Upper lobe of left lung (tissue), 6 donors: ENCODE data around the gene PTPRJ. TPM values are rescaled to one million over a fixed set of nuclear protein-coding genes. Genes with fewer than 3 reads are reported as not detected.

ENCODE experiments used
- ATAC-seq, 2 donors: fragments of 200-7000 bp; cut with Tn5 transposase; one replicate each; pipeline ENCODE4 v1.9.1; 2022; ENCODE audit warnings: mild to moderate bottlenecking in 2 of 2, moderate library complexity in 2 of 2; ENCODE audit not compliant: low FRiP score in 2 of 2
- DNase-seq, 2 donors: peaks; one replicate each; pipeline ENCODE4 v3.0.0-alpha.2; 2019 to 2020
- H3K27ac ChIP-seq, 4 donors: fragments of 200-600 bp; sonication (generic); one replicate each; pipeline ENCODE4 v1.5.1; 2016 to 2019
- H3K27me3 ChIP-seq, 4 donors: fragments of 200-600 bp; sonication (generic); one replicate each; pipeline ENCODE4 v1.5.1; 2017 to 2019
- H3K36me3 ChIP-seq, 4 donors: fragments of 200-600 bp; sonication (generic); one replicate each; pipeline ENCODE4 v1.5.1; 2016 to 2019
- H3K4me1 ChIP-seq, 4 donors: fragments of 200-600 bp; sonication (generic); one replicate each; pipeline ENCODE4 v1.5.1; 2018 to 2019
- H3K4me3 ChIP-seq, 4 donors: fragments of 200-600 bp; sonication (generic); one replicate each; pipeline ENCODE4 v1.5.1; 2017 to 2019; ENCODE audit warnings: mild to moderate bottlenecking in 2 of 4, moderate library complexity in 1 of 4
- H3K9me3 ChIP-seq, 4 donors: fragments of 200-600 bp; sonication (generic); one replicate each; pipeline ENCODE4 v1.5.1; 2018 to 2019
- CTCF ChIP-seq, 6 experiments: fragments of 450-650 bp in 4 of 6; fragments of 200-600 bp in 2 of 6; sonication (generic) in 2 of 6; IDR thresholded peaks; one replicate each; pipeline ENCODE4 v1.5.1; 2016 to 2019; ENCODE audit warnings: antibody characterized with exemption in 6 of 6
- EP300 ChIP-seq, 4 donors: sonication (generic); formaldehyde crosslinking; IDR thresholded peaks; one replicate each; pipeline ENCODE4 v1.5.1; 2017; ENCODE audit warnings: antibody characterized with exemption in 4 of 4, control low read depth in 2 of 4
- POLR2A ChIP-seq, 4 donors: fragments of 450-650 bp; IDR thresholded peaks; one replicate each; pipeline ENCODE4 v1.5.1; 2016 to 2017; ENCODE audit warnings: antibody characterized with exemption in 4 of 4, mild to moderate bottlenecking in 2 of 4
- POLR2AphosphoS5 ChIP-seq, 2 donors: sonication (generic); formaldehyde crosslinking; IDR thresholded peaks; one replicate each; pipeline ENCODE4 v1.5.1; 2017; ENCODE audit warnings: antibody characterized with exemption in 2 of 2
- WGBS, 2 donors: methylation state at CpG; one replicate each; pipeline ENCODE4 v1.1.5; 2017 to 2018; 5-methylcytosine and 5-hydroxymethylcytosine counted together
- total RNA-seq, 6 donors: library from RNA; depleted of rRNA in 4 of 6; stranded (reverse); fragments of >200 nt in 4 of 6; gene quantifications; one replicate each; pipeline versions ENCODE4 v1.1.0 to v1.2.1, GENCODE V29; 2016 to 2021
- donor health status: DM: no; HTN: no; CAD: no; lungs with moderate emphysema.
- donor health status: DM: no; HTN: yes; CAD: no; lungs with severe emphysema.

Gene PTPRJ
- total RNA-seq, 6 donors from 2014 or later, result 17.9 to 50.4 (median 32.9) TPM

DNA sequence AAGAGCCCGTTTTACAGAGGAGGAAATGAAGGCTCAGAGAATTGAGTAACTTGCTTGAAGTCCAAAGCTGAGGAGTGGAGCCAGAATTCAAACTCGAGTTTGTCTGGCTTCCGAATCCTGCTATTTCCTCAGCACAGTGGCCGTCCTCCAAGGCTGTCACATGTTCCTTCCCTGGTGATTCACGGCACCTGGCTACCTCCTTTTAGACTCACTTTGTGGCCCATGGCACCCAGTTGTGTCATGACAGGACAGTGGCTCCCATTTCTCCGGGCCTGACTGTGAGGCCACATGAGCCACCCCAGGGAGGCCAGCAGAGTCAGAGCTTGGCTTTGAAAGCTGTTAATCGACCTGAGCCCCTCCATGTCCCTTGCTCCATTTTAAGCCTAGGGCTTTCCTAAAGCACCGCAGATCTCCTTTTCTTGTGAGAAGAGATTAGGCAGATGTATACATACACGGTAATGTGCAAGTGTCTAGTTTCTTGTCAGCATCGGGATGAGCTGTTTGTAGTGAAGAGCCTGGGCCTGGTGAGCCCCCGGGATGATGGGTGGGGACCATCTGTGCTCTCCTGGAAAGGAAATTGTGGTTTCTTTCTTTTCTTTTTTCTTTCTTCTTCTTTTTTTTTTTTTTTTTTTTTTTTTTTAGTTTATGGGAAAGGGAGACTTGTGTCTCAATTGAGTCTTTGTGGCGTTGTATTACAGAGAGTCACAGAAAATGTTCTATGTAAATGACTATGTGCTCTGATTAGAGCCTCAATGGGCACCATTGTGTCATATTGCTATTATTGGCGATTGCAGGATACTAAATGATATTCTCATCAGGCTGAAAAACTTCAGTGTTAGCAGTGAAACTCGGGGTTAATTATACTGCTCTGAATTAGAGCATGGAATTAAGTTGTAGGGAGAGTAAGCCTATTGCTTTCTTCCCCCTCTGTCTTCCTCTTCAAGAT lies 54.8 kb downstream of the PTPRJ start:
- Histone ChIP-seq H3K27me3 (no peaks in the 10 kb centered on the region), H3K9me3 (no peaks in the 10 kb centered on the region), H3K4me1 (peaks cover 25 to 41% (median 29%) of the 10 kb centered on the region in 4 donors), H3K36me3 (no peaks in the 10 kb centered on the region), H3K27ac (peak overlapping the region; percentile 0 to 66 (median 36)), H3K4me3 (no peak overlapping the region)
- 72 to 79% methylated on average over 14 of the region's 14 CpGs for WGBS, 2 donors
- ATAC-seq (peak in 1 of 2 donors; percentile 33), DNase-seq (peak in 1 of 2 donors; percentile 64)
- TF ChIP-seq EP300 (IDR thresholded peaks at IDR 0.05), result no peak
- no peak for TF ChIP-seq POLR2A (IDR thresholded peaks at IDR 0.05)
- TF ChIP-seq POLR2AphosphoS5 (IDR thresholded peaks at IDR 0.05), result peak in 1 of 2 donors; percentile 10

- Histone ChIP-seq H3K27me3 (no peaks in the 10 kb centered on the region), H3K36me3 (no peaks in the 10 kb centered on the region), H3K27ac (no peak overlapping the region), H3K9me3 (no peaks in the 10 kb centered on the region), H3K4me3 (no peak overlapping the region), H3K4me1 (peaks cover 19 to 33% (median 23%) of the 10 kb centered on the region in 4 donors)
- WGBS, 2 donors, result 79 to 85% methylated on average over 1 of the region's 1 CpG
- ATAC-seq, result no peak
- no peak for TF ChIP-seq EP300 (IDR thresholded peaks at IDR 0.05)
- no peak for DNase-seq
Observed at GRCh38 chr11:48036011-48036410, 55.7 kb downstream of the PTPRJ start.

GRCh38 chr11:48036466-48036865 lies 56.1 kb downstream of the PTPRJ start:
- DNase-seq, result no peak
- no peaks in the 10 kb centered on the region for H3K9me3 ChIP-seq

GRCh38 chr11:48037709-48038468 lies 57.5 kb downstream of the PTPRJ start:
- H3K27me3 ChIP-seq, result no peaks in the 10 kb centered on the region
- TF ChIP-seq EP300 (IDR thresholded peaks at IDR 0.05) (no peak), POLR2AphosphoS5 (IDR thresholded peaks at IDR 0.05) (no peak), POLR2A (IDR thresholded peaks at IDR 0.05) (no peak), CTCF (IDR thresholded peaks at IDR 0.05) (no peak)
- no peaks in the 10 kb centered on the region for H3K9me3 ChIP-seq
- ATAC-seq (no peak), DNase-seq (no peak)
- no peaks in the 10 kb centered on the region for H3K36me3 ChIP-seq
- no peak overlapping the region for H3K4me3 ChIP-seq
- no peak overlapping the region for H3K27ac ChIP-seq
- WGBS, 2 donors, result 88 to 91% methylated on average over 11 of the region's 11 CpGs
- peaks cover 13 to 34% (median 23%) of the 10 kb centered on the region in 4 donors for H3K4me1 ChIP-seq

More at GRCh38 chr11:48036466-48036865, 56.1 kb downstream of the PTPRJ start:
- H3K4me3 ChIP-seq, result no peak overlapping the region
- 80 to 81% methylated on average over 4 of the region's 4 CpGs for WGBS, 2 donors
- H3K27me3 ChIP-seq, result no peaks in the 10 kb centered on the region
- no peaks in the 10 kb centered on the region for H3K36me3 ChIP-seq
- no peak for TF ChIP-seq EP300 (IDR thresholded peaks at IDR 0.05)
- no peak for TF ChIP-seq POLR2A (IDR thresholded peaks at IDR 0.05)
- no peak for TF ChIP-seq POLR2AphosphoS5 (IDR thresholded peaks at IDR 0.05)
- no peak for TF ChIP-seq CTCF (IDR thresholded peaks at IDR 0.05)
- peaks cover 15 to 31% (median 23%) of the 10 kb centered on the region in 4 donors for H3K4me1 ChIP-seq
- ATAC-seq, result no peak
- H3K27ac ChIP-seq, result no peak overlapping the region

DNA sequence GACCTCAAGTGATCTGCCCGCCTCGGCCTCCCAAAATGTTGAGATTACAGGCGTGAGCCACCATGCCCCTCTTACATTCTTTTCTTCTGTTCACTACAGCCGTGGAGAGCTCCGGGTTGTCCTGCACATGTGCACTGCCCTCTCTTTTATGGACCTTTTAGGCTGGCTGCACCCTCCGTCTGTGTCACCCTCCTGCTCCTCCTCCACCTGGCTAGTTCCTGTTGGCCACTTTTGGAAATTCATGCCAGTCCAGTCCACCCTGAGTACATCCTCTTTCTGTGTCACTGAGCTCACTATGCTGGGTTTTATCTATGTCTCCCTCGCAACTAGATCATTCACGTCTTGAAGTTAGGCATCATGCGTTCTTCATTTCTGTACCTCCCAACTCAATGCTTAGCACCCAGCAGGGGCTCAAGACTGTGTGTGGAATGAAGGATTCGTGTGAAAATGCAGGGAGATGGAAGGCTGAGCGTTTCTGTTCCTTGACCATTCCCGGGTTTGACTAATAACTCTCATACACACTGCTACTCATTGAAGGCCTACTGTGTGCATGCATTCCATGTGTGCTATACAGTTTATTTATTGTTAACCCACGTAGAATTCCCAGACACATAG lies 60.6 kb downstream of the PTPRJ start:
- H3K4me3 ChIP-seq, result no peak overlapping the region
- H3K36me3 ChIP-seq, result no peaks in the 10 kb centered on the region
- WGBS, 2 donors, result 91 to 93% methylated on average over 13 of the region's 13 CpGs
- no peak for TF ChIP-seq CTCF (IDR thresholded peaks at IDR 0.05)
- no peak for TF ChIP-seq POLR2A (IDR thresholded peaks at IDR 0.05)
- no peak for TF ChIP-seq POLR2AphosphoS5 (IDR thresholded peaks at IDR 0.05)
- TF ChIP-seq EP300 (IDR thresholded peaks at IDR 0.05), result no peak
- H3K27me3 ChIP-seq, result no peaks in the 10 kb centered on the region
- DNase-seq (no peak), ATAC-seq (no peak)
- no peak overlapping the region for H3K27ac ChIP-seq
- H3K4me1 ChIP-seq, result peaks cover 0 to 19% (median 14%) of the 10 kb centered on the region in 4 donors
- no peaks in the 10 kb centered on the region for H3K9me3 ChIP-seq
